Testis (tissue), 3 donors: ENCODE results near the gene OGFRL1. TPM values are rescaled to one million over a fixed set of nuclear protein-coding genes. Genes with fewer than 3 reads are reported as not detected.

Experiments used
- DNase-seq: peaks from one replicate; pipeline ENCODE4 v3.0.0-alpha.2; 2019
- H3K27ac ChIP-seq, 2 donors: fragments of 200-600 bp; sonication (generic); one replicate each; pipeline ENCODE4 v1.5.1; 2019
- H3K27me3 ChIP-seq: fragments of 200-600 bp; sonication (generic); one replicate; pipeline ENCODE4 v1.5.1; 2019
- H3K36me3 ChIP-seq: fragments of 200-600 bp; sonication (generic); one replicate; pipeline ENCODE4 v1.5.1; 2017; ENCODE audit warnings: low read depth; ENCODE audit errors: missing control alignments
- H3K4me1 ChIP-seq: fragments of 200-600 bp; sonication (generic); one replicate; pipeline ENCODE4 v1.5.1; 2019
- H3K4me3 ChIP-seq, 2 donors: fragments of 200-600 bp; sonication (generic); one replicate each; pipeline ENCODE4 v1.5.1; 2017 to 2019
- H3K9me3 ChIP-seq: fragments of 200-600 bp; sonication (generic); one replicate; pipeline ENCODE4 v1.5.1; 2017
- POLR2A ChIP-seq: fragments of 450-650 bp; IDR thresholded peaks from one replicate; pipeline ENCODE4 v1.6.1; 2017; ENCODE audit warnings: antibody characterized with exemption, mild to moderate bottlenecking, moderate library complexity
- WGBS, 2 donors: methylation state at CpG; one replicate each; pipeline ENCODE4 v1.1.5; 2018; 5-methylcytosine and 5-hydroxymethylcytosine counted together
- intact Hi-C: fragments of 100-400 bp; cut with DNase I; formaldehyde crosslinking; loops from one replicate; pipeline ENCODE4 v1.15.1; 2023; ENCODE audit warnings: low total_unique reads
- polyA plus RNA-seq: library from polyadenylated mRNA; stranded (reverse); fragments of 350-450 nt; fragmentation: Illumina TruSeq; extraction: RNeasy Lipid Tissue Mini Kit (QIAGEN cat#74804); gene quantifications from one replicate; pipeline ENCODE4 v1.2.3, GENCODE V29; 2014; ENCODE audit warnings: low read depth, low replicate concordance; ENCODE audit not compliant: insufficient read depth
- total RNA-seq, 2 donors: library from RNA; depleted of rRNA; stranded (reverse); fragments of >200 nt; gene quantifications; one replicate each; pipeline ENCODE4 v1.2.3, GENCODE V29; 2016
- TF ChIP-seq, protein P1 (sequence below), 3 experiments: fragments of 450-650 bp in 2 of 3; fragments of 200-600 bp in 1 of 3; sonication (generic) in 1 of 3; IDR thresholded peaks; one replicate each; pipeline ENCODE4 v1.5.1; 2016 to 2019; ENCODE audit warnings: antibody characterized with exemption in 3 of 3, mild to moderate bottlenecking in 2 of 3, moderate library complexity in 1 of 3

OGFRL1 gene
- total and polyA plus RNA-seq, 3 donors from 2014 or later: 5.0 to 8.2 (median 7.9) TPM

- WGBS, 2 donors: 89 to 90% methylated on average over 2 of the region's 2 CpGs
- Histone ChIP-seq H3K27ac (no peak overlapping the region), H3K27me3 (no peaks in the 10 kb centered on the region), H3K36me3 (no peaks in the 10 kb centered on the region), H3K4me1 (no peaks in the 10 kb centered on the region), H3K4me3 (no peak overlapping the region), H3K9me3 (no peaks in the 10 kb centered on the region)
- no peak for DNase-seq
- intact Hi-C loops: no loop called here
- TF ChIP-seq POLR2A: no peak
- TF ChIP-seq, protein P1, sequence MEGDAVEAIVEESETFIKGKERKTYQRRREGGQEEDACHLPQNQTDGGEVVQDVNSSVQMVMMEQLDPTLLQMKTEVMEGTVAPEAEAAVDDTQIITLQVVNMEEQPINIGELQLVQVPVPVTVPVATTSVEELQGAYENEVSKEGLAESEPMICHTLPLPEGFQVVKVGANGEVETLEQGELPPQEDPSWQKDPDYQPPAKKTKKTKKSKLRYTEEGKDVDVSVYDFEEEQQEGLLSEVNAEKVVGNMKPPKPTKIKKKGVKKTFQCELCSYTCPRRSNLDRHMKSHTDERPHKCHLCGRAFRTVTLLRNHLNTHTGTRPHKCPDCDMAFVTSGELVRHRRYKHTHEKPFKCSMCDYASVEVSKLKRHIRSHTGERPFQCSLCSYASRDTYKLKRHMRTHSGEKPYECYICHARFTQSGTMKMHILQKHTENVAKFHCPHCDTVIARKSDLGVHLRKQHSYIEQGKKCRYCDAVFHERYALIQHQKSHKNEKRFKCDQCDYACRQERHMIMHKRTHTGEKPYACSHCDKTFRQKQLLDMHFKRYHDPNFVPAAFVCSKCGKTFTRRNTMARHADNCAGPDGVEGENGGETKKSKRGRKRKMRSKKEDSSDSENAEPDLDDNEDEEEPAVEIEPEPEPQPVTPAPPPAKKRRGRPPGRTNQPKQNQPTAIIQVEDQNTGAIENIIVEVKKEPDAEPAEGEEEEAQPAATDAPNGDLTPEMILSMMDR (IDR thresholded peaks at IDR 0.05): no peak
These were observed 43.4 kb downstream of the OGFRL1 start for GRCh38 chr6:71332012-71332411.

DNA sequence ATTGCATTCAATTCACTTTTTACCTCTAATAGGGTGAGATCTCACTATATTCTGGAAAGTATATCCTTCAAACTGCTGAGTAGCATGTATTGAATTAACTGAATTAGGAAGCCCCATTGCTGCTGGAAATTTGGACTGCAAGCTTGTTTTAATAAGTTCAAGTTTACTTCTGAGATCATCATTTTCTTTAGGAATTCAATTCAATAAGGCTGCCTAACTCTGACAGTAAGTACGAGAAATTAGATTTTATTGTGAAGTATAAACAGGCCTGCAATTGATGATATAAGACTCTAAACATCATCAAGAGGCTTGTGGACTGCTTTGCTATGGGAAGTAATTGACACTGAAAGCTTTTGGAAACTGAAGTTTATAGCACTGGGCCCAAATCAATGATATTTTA, 44.4 kb downstream of the OGFRL1 start:
- no peaks in the 10 kb centered on the region for H3K27me3 ChIP-seq
- 90 to 97% methylated on average over 1 of the region's 1 CpG for WGBS, 2 donors
- H3K9me3 ChIP-seq: no peaks in the 10 kb centered on the region
- intact Hi-C loops: no loop called here
- TF ChIP-seq, protein P1 (IDR thresholded peaks at IDR 0.05): no peak
- TF ChIP-seq POLR2A: no peak
- H3K36me3 ChIP-seq: no peaks in the 10 kb centered on the region
- no peak overlapping the region for H3K4me3 ChIP-seq
- DNase-seq: no peak
- no peaks in the 10 kb centered on the region for H3K4me1 ChIP-seq
- H3K27ac ChIP-seq: no peak overlapping the region

DNA sequence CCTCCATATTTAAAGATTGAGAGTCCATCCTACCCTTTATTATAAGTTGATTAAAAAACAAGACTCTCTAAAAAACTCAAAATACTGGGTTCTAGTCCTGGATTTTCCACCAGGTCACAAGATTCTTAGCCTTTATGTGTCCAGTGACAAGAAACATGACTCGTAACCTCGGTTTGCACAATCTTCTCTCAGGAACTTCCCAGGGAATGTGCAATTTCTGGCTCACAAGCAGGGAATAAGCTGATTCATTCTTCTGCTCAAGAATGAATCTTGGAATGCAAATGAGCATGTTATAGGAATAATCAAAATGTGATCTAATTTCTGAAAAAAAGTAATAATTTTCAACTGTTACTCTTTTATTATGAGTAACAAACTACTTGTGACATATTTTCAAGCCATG, 45.1 kb downstream of the OGFRL1 start:
- Histone ChIP-seq H3K4me3 (no peak overlapping the region), H3K9me3 (no peaks in the 10 kb centered on the region), H3K27ac (no peak overlapping the region), H3K4me1 (no peaks in the 10 kb centered on the region), H3K27me3 (no peaks in the 10 kb centered on the region), H3K36me3 (no peaks in the 10 kb centered on the region)
- TF ChIP-seq, protein P1 (IDR thresholded peaks at IDR 0.05): no peak
- no peak for TF ChIP-seq POLR2A
- WGBS, 2 donors: 80 to 85% methylated on average over 2 of the region's 2 CpGs
- intact Hi-C loops: no loop called here
- DNase-seq: no peak

DNA sequence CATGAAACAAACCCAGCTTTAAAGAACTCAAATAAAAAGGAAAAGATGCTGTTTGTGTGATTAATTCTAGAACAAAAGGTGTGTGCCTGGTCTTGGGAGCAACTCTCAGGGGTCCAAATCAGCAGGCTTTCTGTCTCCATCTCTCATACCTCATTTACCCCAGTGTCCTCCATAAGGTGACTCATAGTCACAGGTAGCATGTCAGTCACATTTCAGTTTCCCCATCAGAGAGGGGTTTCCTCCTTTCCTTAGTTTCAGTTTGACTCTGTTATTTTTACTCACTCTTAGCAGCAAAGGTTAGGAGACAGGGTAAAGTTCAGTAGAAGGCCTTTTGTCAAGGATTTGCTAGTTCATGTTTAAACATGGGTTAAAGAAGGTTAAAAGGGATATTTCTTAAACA, 46.2 kb downstream of the OGFRL1 start:
- H3K4me3 ChIP-seq: no peak overlapping the region
- no peaks in the 10 kb centered on the region for H3K9me3 ChIP-seq
- H3K4me1 ChIP-seq: no peaks in the 10 kb centered on the region
- intact Hi-C loops: no loop called here
- DNase-seq: no peak
- H3K27me3 ChIP-seq: no peaks in the 10 kb centered on the region
- no peaks in the 10 kb centered on the region for H3K36me3 ChIP-seq
- H3K27ac ChIP-seq: no peak overlapping the region
- no peak for TF ChIP-seq POLR2A
- TF ChIP-seq, protein P1 (IDR thresholded peaks at IDR 0.05): no peak

- TF ChIP-seq, protein P1 (IDR thresholded peaks at IDR 0.05): no peak
- Histone ChIP-seq H3K4me1 (no peaks in the 10 kb centered on the region), H3K27me3 (no peaks in the 10 kb centered on the region), H3K27ac (no peak overlapping the region), H3K36me3 (no peaks in the 10 kb centered on the region), H3K9me3 (no peaks in the 10 kb centered on the region), H3K4me3 (no peak overlapping the region)
- DNase-seq: no peak
- intact Hi-C loops: no loop called here
These were observed 46.9 kb downstream of the OGFRL1 start for GRCh38 chr6:71335544-71335943.
